Ishikawa (cell line): Measurements from ENCODE around the gene DHRS3.

Experiments used
- CEBPB ChIP-seq: IDR thresholded peaks from 2 replicates; pipeline ENCODE4 v1.6.1; 2012
- CREB1 ChIP-seq: IDR thresholded peaks from 2 replicates; pipeline ENCODE4 v1.6.1; 2012; ENCODE audit warnings: low read depth
- EGR1 ChIP-seq: IDR thresholded peaks from 2 replicates; pipeline ENCODE4 v1.6.1; 2012
- EP300 ChIP-seq: IDR thresholded peaks from 2 replicates; pipeline ENCODE4 v1.6.1; 2012; ENCODE audit warnings: borderline replicate concordance
- FOXM1 ChIP-seq: IDR thresholded peaks from 2 replicates; pipeline ENCODE4 v1.6.1; 2012; ENCODE audit warnings: low read depth, borderline replicate concordance
- NFIC ChIP-seq: IDR thresholded peaks from 2 replicates; pipeline ENCODE4 v1.6.1; 2012
- RAD21 ChIP-seq: IDR thresholded peaks from 2 replicates; pipeline ENCODE4 v1.6.1; 2012; ENCODE audit warnings: low read depth
- TAF1 ChIP-seq: IDR thresholded peaks from 2 replicates; pipeline ENCODE4 v1.6.1; 2012; ENCODE audit warnings: low read depth, mild to moderate bottlenecking
- TCF12 ChIP-seq: IDR thresholded peaks from 2 replicates; pipeline ENCODE4 v1.6.1; 2012; ENCODE audit warnings: low read depth
- TEAD4 ChIP-seq: IDR thresholded peaks from 2 replicates; pipeline ENCODE4 v1.6.1; 2012
- USF1 ChIP-seq: IDR thresholded peaks from 2 replicates; pipeline ENCODE4 v1.6.1; 2012
- YY1 ChIP-seq: IDR thresholded peaks from 2 replicates; pipeline ENCODE4 v1.6.1; 2012; ENCODE audit warnings: low read depth
- ZBTB7A ChIP-seq: IDR thresholded peaks from 2 replicates; pipeline ENCODE4 v1.6.1; 2012; ENCODE audit warnings: low read depth
- TF ChIP-seq, protein P1 (sequence below): IDR thresholded peaks from 2 replicates; pipeline ENCODE4 v1.6.1; 2012
- TF ChIP-seq, protein P2 (sequence below): IDR thresholded peaks from 2 replicates; pipeline ENCODE4 v1.6.1; 2012; ENCODE audit warnings: low read depth, mild to moderate bottlenecking

Gene DHRS3

DNA sequence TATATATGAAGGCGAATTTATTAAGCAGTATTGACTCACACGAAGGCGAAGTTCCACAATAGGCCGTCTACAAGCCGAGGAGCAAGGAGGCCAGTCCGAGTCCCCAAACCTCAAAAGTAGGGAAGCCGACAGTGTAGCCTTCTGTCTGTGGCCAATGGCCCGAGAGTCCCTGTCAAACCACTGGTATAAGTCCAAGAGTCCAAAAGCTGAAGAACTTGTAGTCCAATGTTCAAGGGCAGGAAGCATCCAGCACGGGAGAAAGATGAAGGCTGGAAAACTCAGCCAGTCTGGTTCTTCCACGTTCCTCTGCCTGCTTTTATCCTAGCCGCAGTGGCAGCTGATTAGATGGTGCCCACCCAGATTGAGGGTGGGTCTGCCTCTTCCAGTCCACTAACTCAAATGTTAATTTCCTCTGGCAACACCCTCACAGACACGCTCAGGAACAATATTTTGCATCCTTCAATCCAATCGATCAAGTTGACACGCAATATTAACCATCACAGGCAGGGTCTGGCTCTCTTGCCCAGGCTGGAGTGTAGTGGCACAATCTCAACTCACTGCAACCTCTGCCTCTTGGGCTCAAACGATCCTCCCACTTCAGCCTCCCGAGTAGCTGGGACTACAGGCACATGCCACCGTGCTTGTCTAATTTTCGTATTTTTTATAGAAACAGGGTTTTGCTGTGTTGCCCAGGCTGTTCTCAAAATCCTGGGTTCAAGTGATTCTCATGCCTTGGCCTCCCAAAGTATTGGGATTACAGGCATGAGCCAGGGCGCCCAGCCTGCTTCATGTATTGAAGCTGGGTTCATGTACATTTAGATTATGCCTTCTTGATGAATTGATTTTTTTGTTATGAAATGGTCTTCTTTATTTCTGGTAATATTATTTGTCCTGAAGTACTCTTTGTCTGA is 85.3 kb downstream of the DHRS3 start:
- no peak for TF ChIP-seq CREB1
- no peak for TF ChIP-seq TEAD4
- TF ChIP-seq, protein P1, sequence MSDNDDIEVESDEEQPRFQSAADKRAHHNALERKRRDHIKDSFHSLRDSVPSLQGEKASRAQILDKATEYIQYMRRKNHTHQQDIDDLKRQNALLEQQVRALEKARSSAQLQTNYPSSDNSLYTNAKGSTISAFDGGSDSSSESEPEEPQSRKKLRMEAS = no peak
- TF ChIP-seq EP300 = no peak
- TF ChIP-seq YY1 = no peak
- TF ChIP-seq RAD21 = no peak
- TF ChIP-seq TCF12 = no peak
- no peak for TF ChIP-seq EGR1
- TF ChIP-seq NFIC = no peak
- no peak for TF ChIP-seq USF1
- no peak for TF ChIP-seq FOXM1
- no peak for TF ChIP-seq ZBTB7A
- TF ChIP-seq CEBPB = no peak
- TF ChIP-seq TAF1 = no peak

DNA sequence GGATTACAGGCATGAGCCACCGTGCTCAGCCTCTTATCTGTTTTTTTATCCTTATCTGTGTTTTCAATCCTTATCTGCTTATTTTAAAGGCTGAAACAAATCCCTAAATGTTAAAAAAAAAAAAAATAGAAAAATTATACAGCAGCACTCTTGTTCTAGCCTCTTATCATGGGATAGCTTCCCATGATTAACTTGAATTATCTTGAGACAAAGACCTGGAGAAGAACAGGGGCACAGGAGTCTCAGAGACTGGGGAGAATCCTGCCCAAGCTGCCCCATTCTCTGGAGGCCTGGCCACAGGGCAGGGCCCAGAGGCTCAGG is 86.9 kb downstream of the DHRS3 start:
- TF ChIP-seq USF1 = no peak
- no peak for TF ChIP-seq TAF1

DNA sequence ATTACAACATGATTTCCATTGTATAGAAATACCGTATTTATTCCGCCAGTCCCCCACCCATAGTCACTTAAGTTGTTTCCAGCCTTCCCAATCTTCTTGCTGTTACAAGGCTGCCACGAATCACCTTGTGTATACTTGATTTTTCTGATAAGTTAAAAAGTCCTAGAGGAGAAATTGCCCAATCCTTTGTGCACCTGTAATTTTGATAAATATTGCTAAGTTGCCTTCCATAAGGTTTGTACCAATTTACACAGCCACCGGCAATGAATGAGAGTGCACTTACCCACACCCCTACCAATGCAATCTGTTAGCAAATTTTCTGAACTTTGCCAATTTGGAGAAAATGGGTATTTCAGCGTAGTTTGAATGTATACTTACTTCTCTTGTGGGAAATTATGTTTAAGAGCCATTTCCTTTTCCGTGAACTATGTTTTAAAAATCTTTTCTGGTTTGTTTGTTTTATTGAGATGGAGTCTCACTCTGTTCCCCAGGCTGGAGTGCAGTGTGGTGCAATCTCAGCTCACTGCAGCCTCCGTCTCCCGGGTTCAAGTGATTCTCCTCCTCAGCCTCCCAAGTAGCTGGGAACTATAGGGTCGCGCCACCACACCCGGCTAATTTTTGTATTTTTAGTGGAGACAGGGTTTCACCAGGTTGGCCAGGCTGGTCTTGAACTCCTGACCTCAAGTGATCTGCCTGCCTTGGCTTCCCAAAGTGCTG is 87.4 kb downstream of the DHRS3 start:
- no peak for TF ChIP-seq EGR1
- no peak for TF ChIP-seq NFIC
- TF ChIP-seq USF1 = no peak
- TF ChIP-seq TAF1 = no peak
- TF ChIP-seq TCF12 = no peak
- no peak for TF ChIP-seq CEBPB
- TF ChIP-seq, protein P2, sequence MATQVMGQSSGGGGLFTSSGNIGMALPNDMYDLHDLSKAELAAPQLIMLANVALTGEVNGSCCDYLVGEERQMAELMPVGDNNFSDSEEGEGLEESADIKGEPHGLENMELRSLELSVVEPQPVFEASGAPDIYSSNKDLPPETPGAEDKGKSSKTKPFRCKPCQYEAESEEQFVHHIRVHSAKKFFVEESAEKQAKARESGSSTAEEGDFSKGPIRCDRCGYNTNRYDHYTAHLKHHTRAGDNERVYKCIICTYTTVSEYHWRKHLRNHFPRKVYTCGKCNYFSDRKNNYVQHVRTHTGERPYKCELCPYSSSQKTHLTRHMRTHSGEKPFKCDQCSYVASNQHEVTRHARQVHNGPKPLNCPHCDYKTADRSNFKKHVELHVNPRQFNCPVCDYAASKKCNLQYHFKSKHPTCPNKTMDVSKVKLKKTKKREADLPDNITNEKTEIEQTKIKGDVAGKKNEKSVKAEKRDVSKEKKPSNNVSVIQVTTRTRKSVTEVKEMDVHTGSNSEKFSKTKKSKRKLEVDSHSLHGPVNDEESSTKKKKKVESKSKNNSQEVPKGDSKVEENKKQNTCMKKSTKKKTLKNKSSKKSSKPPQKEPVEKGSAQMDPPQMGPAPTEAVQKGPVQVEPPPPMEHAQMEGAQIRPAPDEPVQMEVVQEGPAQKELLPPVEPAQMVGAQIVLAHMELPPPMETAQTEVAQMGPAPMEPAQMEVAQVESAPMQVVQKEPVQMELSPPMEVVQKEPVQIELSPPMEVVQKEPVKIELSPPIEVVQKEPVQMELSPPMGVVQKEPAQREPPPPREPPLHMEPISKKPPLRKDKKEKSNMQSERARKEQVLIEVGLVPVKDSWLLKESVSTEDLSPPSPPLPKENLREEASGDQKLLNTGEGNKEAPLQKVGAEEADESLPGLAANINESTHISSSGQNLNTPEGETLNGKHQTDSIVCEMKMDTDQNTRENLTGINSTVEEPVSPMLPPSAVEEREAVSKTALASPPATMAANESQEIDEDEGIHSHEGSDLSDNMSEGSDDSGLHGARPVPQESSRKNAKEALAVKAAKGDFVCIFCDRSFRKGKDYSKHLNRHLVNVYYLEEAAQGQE = no peak
- TF ChIP-seq EP300 = no peak
- TF ChIP-seq FOXM1 = no peak
- no peak for TF ChIP-seq RAD21
- TF ChIP-seq CREB1 = no peak
- TF ChIP-seq ZBTB7A = no peak
- no peak for TF ChIP-seq YY1
- TF ChIP-seq, protein P1 = no peak
- no peak for TF ChIP-seq TEAD4

GRCh38 chr1:12529640-12530174 is 88.3 kb downstream of the DHRS3 start:
- no peak for TF ChIP-seq FOXM1
- no peak for TF ChIP-seq TCF12
- no peak for TF ChIP-seq USF1
- TF ChIP-seq NFIC = no peak
- TF ChIP-seq, protein P2 = no peak
- TF ChIP-seq YY1 = no peak
- TF ChIP-seq CEBPB = no peak
- no peak for TF ChIP-seq ZBTB7A
- TF ChIP-seq TAF1 = no peak
- no peak for TF ChIP-seq TEAD4
- no peak for TF ChIP-seq CREB1
